Measurements from ENCODE around the gene STN1.

GRCh38 chr10:103877861-103878260, 40.1 kb downstream of the STN1 start:
- no peak for TF ChIP-seq EZH2 (IDR thresholded peaks at IDR 0.05; ENCODE audit: insufficient read depth, poor library complexity, severe bottlenecking)
- no peak for TF ChIP-seq EZH2phosphoT487 (IDR thresholded peaks at IDR 0.05; ENCODE audit: insufficient read depth, low read depth)

Measured in GM23248 (cell line).